Esophagus squamous epithelium (tissue), 5 donors: ENCODE data around the gene ARHGEF12. TPM values are rescaled to one million over a fixed set of nuclear protein-coding genes. Genes with fewer than 3 reads are reported as not detected.

Experiments
- DNase-seq: peaks from one replicate; lab custom pipeline; 2025; lab: John Stamatoyannopoulos, UW
- H3K27ac ChIP-seq, 4 donors: fragments of 200-600 bp; sonication (generic); one replicate each; pipeline ENCODE4 v1.5.1; 2016 to 2019; ENCODE audit warnings: mild to moderate bottlenecking in 1 of 4
- H3K27me3 ChIP-seq, 4 donors: fragments of 200-600 bp; sonication (generic); 1 replicate in 3 of 4; 2 replicates in 1 of 4; pipeline versions ENCODE4 v1.5.1 to v1.6.0; 2017 to 2021; ENCODE audit warnings: antibody characterized with exemption in 1 of 4
- H3K36me3 ChIP-seq, 3 donors: fragments of 200-600 bp; sonication (generic); one replicate each; pipeline ENCODE4 v1.5.1; 2016 to 2019
- H3K4me1 ChIP-seq, 3 donors: fragments of 200-600 bp; sonication (generic); one replicate each; pipeline ENCODE4 v1.5.1; 2017 to 2019
- H3K4me3 ChIP-seq, 4 donors: fragments of 200-600 bp; sonication (generic); 1 replicate in 3 of 4; 2 replicates in 1 of 4; pipeline ENCODE4 v1.5.1; 2016 to 2019; ENCODE audit warnings: mild to moderate bottlenecking in 2 of 4, moderate library complexity in 1 of 4
- H3K9me3 ChIP-seq, 3 donors: fragments of 200-600 bp; sonication (generic); one replicate each; pipeline ENCODE4 v1.5.1; 2016 to 2019
- CTCF ChIP-seq, 6 experiments: fragments of 450-650 bp in 4 of 6; fragments of 200-600 bp in 2 of 6; sonication (generic) in 2 of 6; IDR thresholded peaks; one replicate each; pipeline ENCODE4 v1.5.1; 2016 to 2019; ENCODE audit warnings: antibody characterized with exemption in 6 of 6, mild to moderate bottlenecking in 4 of 6, moderate library complexity in 4 of 6
- POLR2A ChIP-seq, 4 donors: fragments of 450-650 bp; IDR thresholded peaks; one replicate each; pipeline ENCODE4 v1.6.1; 2017; ENCODE audit warnings: antibody characterized with exemption in 4 of 4, mild to moderate bottlenecking in 4 of 4, moderate library complexity in 3 of 4
- WGBS, 2 donors: methylation state at CpG; one replicate each; pipeline ENCODE4 v1.1.5; 2018; 5-methylcytosine and 5-hydroxymethylcytosine counted together
- intact Hi-C: fragments of 100-400 bp; cut with DNase I; formaldehyde crosslinking; loops from one replicate; pipeline ENCODE4 v1.15.0; 2022
- total RNA-seq, 4 donors: library from RNA; depleted of rRNA; stranded (reverse); fragments of >200 nt; gene quantifications; one replicate each; pipeline ENCODE4 v1.1.0, GENCODE V29; 2016
- donor health status: DM: yes; HTN: yes; CAD: no.

The ARHGEF12 gene
- total RNA-seq, 4 donors from 2014 or later: 57.4 to 106 (median 70.7) TPM

GRCh38 chr11:120505801-120506425 lies 169.7 kb downstream of the ARHGEF12 start:
- TF ChIP-seq POLR2A (IDR thresholded peaks at IDR 0.05) (no peak), CTCF (IDR thresholded peaks at IDR 0.05) (no peak)
- H3K4me1 ChIP-seq: no peaks in the 10 kb centered on the region
- no peak overlapping the region for H3K4me3 ChIP-seq
- H3K36me3 ChIP-seq: no peaks in the 10 kb centered on the region
- 79 to 93% methylated on average over 7 of the region's 7 CpGs for WGBS, 2 donors
- no peak overlapping the region for H3K27ac ChIP-seq
- peaks cover 0 to 76% (median 0%) of the 10 kb centered on the region in 4 donors for H3K27me3 ChIP-seq
- H3K9me3 ChIP-seq: no peaks in the 10 kb centered on the region
- intact Hi-C loops: no loop called here
- DNase-seq: no peak

GRCh38 chr11:120509346-120510053 lies 173.3 kb downstream of the ARHGEF12 start:
- DNase-seq: no peak
- intact Hi-C loops: loop anchor here (5.0 kb wide), 2 partner anchors 178 to 443 kb away; no protein-coding TSS in a partner anchor
- peaks cover 0 to 88% (median 0%) of the 10 kb centered on the region in 4 donors for H3K27me3 ChIP-seq
- WGBS, 2 donors: 79 to 82% methylated on average over 5 to 7 of the region's 7 CpGs
- no peak overlapping the region for H3K4me3 ChIP-seq
- H3K4me1 ChIP-seq: peaks cover 0 to 9% (median 6%) of the 10 kb centered on the region in 3 donors
- TF ChIP-seq CTCF (IDR thresholded peaks at IDR 0.05): no peak
- no peak for TF ChIP-seq POLR2A (IDR thresholded peaks at IDR 0.05)
- H3K27ac ChIP-seq: no peak overlapping the region
- H3K36me3 ChIP-seq: no peaks in the 10 kb centered on the region
- no peaks in the 10 kb centered on the region for H3K9me3 ChIP-seq

GRCh38 chr11:120510406-120511115 lies 174.3 kb downstream of the ARHGEF12 start:
- DNase-seq: no peak

GRCh38 chr11:120511116-120511819 lies 175.1 kb downstream of the ARHGEF12 start, which contains the start of gene GRIK4:
Gene GRIK4, plus strand, starts transcription at chr11:120511748. Its CDS starts 148,571 bp downstream, at chr11:120660319.
- Histone ChIP-seq H3K9me3 (no peaks in the 10 kb centered on the region), H3K4me1 (peaks cover 0 to 9% (median 6%) of the 10 kb centered on the region in 3 donors), H3K36me3 (no peaks in the 10 kb centered on the region), H3K27ac (peak within 1 kb of the TSS in 1 of 4 donors; percentile 55), H3K27me3 (peaks cover 0 to 89% (median 0%) of the 10 kb centered on the region in 4 donors), H3K4me3 (peak within 1 kb of the TSS; percentile 34 to 72 (median 47))
- 0 to 1% methylated on average over 1 to 9 of the region's 95 CpGs for WGBS, 2 donors
- DNase-seq: no peak
- TF ChIP-seq CTCF (IDR thresholded peaks at IDR 0.05): peak; percentile 88 to 96 (median 94)
- no peak for TF ChIP-seq POLR2A (IDR thresholded peaks at IDR 0.05)
- intact Hi-C loops: loop anchor here (5.0 kb wide), 2 partner anchors 176 to 441 kb away; no protein-coding TSS in a partner anchor

More at GRCh38 chr11:120510406-120511115, 174.3 kb downstream of the ARHGEF12 start:
- Histone ChIP-seq H3K36me3 (no peaks in the 10 kb centered on the region), H3K27ac (no peak overlapping the region), H3K9me3 (no peaks in the 10 kb centered on the region), H3K4me3 (peak overlapping the region in 2 of 4 donors; percentile 53 to 72), H3K4me1 (peaks cover 0 to 9% (median 6%) of the 10 kb centered on the region in 3 donors), H3K27me3 (peaks cover 0 to 89% (median 0%) of the 10 kb centered on the region in 4 donors)
- 57 to 68% methylated on average over 20 of the region's 20 CpGs for WGBS, 2 donors
- intact Hi-C loops: loop anchor here (5.0 kb wide), 2 partner anchors 177 to 442 kb away; no protein-coding TSS in a partner anchor
- TF ChIP-seq POLR2A (IDR thresholded peaks at IDR 0.05) (no peak), CTCF (IDR thresholded peaks at IDR 0.05) (no peak)
